NCI-H1048 (cell line): ENCODE measurements around the gene DHRS7B.
A peak's percentile ranks its signal among the peaks of the same experiment; 100 is the strongest.
"Not testable (repeated sequence)": the region's sequence is repeated elsewhere in the genome, so short reads cannot be mapped to it uniquely, and the experiment has no call there.

Experiments
- DNase-seq: peaks from one replicate; lab custom pipeline; 2025; lab: John Stamatoyannopoulos, UW

The DHRS7B gene

GRCh38 chr17:21126645-21127508 is at the start of gene DHRS7B:
Gene DHRS7B, plus strand, starts transcription at chr17:21126964. Its CDS starts 8 bp downstream, at chr17:21126972.
- peak; percentile 87 for DNase-seq

GRCh38 chr17:21077281-21077680 is 49.5 kb upstream of the DHRS7B start:
- DNase-seq, result no peak

GRCh38 chr17:21078016-21078780 is 48.6 kb upstream of the DHRS7B start:
- no peak for DNase-seq

GRCh38 chr17:21079196-21079595 is 47.6 kb upstream of the DHRS7B start:
- no peak for DNase-seq

GRCh38 chr17:21082001-21082436 is 44.7 kb upstream of the DHRS7B start:
- DNase-seq, result no peak

GRCh38 chr17:21085280-21085679 is 41.5 kb upstream of the DHRS7B start:
- DNase-seq, result not testable (repeated sequence)

GRCh38 chr17:21085707-21086106 is 41.1 kb upstream of the DHRS7B start:
- DNase-seq, result no peak

GRCh38 chr17:21089145-21089544 is 37.6 kb upstream of the DHRS7B start:
- DNase-seq, result no peak

GRCh38 chr17:21089933-21090901 is 36.5 kb upstream of the DHRS7B start:
- DNase-seq, result no peak

GRCh38 chr17:21090902-21091618 is 35.7 kb upstream of the DHRS7B start:
- no peak for DNase-seq

GRCh38 chr17:21094298-21094704 is 32.5 kb upstream of the DHRS7B start:
- no peak for DNase-seq

- no peak for DNase-seq
Measured at GRCh38 chr17:21095735-21096134, 31.0 kb upstream of the DHRS7B start.

- DNase-seq, result no peak
Measured at GRCh38 chr17:21096874-21097273, 29.9 kb upstream of the DHRS7B start.

- peak; percentile 86 for DNase-seq
Measured at GRCh38 chr17:21098934-21099689, 27.7 kb upstream of the DHRS7B start.

GRCh38 chr17:21100636-21101035 is 26.1 kb upstream of the DHRS7B start:
- no peak for DNase-seq

- DNase-seq, result no peak
Measured at GRCh38 chr17:21104608-21105007, 22.2 kb upstream of the DHRS7B start.

GRCh38 chr17:21105064-21105894 is 21.5 kb upstream of the DHRS7B start:
- no peak for DNase-seq

- no peak for DNase-seq
Measured at GRCh38 chr17:21106316-21106715, 20.4 kb upstream of the DHRS7B start.

- DNase-seq, result not testable (repeated sequence)
Measured at GRCh38 chr17:21107067-21107650, 19.6 kb upstream of the DHRS7B start.
